COLO668 (cell line): Measurements from ENCODE around the gene L3MBTL1.

Experiments used
- DNase-seq: peaks from one replicate; lab custom pipeline; 2025; ENCODE audit not compliant: unreplicated experiment; lab: John Stamatoyannopoulos, UW

The L3MBTL1 gene

DNA sequence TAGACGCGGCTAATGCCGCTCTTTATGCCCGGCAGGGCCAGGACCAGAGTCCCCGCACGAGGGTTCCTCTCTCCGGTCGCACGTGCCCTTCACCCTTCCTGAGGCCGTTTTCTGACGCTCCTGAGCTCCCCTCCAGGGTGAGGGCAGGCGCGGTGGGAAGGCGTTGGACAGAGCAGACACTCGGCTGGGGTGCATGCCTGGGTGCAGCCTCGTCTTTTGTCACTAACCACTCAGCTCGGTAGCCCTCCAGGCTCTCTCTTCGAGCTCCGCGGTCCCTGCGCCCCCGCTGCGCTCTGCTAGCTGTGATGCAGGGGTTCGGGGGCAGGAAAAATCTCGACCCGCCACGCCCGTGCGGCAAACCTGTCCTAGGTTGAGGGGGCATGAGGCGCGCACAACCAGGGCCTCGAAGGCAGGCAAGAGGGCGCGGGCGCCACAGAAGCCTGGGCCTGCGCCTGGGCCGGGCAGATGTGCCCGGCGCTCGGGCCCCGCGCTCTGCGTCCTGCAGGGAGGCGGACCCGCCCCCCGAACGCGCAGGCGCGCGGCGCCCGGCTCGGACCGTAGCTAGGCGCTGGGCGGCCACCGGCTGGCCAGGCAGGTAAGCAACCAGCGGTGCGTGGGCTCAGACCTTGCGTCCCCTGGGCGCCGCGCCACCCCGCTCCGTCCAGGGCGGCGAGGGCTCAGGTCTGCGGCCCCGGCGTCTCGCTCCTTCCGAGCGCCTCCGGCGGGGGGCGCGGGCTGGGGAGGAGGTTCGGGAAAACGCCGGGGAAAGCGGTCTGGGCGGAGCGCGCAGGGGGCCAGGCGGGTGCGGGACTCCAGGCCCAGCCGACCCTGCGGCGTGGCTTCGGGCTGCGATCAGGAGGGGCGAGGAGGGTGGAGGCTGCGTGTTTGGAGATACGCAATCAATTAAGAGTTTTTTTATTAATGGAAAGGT lies at the start of gene L3MBTL1:
Gene L3MBTL1 (plus strand): TSS at position 548 of the 931 bp plus-strand sequence. CDS start 5,807 bp downstream, outside the sequence.
- peak; percentile 67 for DNase-seq

DNA sequence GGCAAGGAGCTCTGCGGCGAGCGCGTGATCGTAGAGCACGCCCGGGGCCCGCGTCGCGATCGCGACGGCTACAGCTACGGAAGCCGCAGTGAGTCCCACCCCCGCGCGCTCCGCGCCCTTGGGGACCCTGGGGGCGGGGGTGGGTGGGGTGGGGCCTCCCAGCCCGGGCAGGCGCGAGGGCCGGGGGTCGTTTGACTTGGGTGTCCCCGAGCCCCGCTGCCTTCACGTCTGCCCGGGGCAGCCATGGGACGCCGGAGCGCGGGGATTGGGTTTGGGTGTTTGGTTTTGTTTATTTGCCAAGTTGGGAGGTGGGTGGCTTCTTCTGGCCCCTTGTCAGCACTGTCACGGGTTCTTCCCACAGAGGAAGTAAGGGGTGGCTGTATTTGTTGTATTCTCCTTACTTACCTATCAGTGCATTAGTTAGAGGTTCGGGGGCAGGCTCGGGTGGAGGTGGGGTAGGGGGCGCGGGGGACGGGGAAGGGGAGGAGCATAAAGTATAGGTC lies 49.0 kb upstream of the L3MBTL1 start:
- no peak for DNase-seq

DNA sequence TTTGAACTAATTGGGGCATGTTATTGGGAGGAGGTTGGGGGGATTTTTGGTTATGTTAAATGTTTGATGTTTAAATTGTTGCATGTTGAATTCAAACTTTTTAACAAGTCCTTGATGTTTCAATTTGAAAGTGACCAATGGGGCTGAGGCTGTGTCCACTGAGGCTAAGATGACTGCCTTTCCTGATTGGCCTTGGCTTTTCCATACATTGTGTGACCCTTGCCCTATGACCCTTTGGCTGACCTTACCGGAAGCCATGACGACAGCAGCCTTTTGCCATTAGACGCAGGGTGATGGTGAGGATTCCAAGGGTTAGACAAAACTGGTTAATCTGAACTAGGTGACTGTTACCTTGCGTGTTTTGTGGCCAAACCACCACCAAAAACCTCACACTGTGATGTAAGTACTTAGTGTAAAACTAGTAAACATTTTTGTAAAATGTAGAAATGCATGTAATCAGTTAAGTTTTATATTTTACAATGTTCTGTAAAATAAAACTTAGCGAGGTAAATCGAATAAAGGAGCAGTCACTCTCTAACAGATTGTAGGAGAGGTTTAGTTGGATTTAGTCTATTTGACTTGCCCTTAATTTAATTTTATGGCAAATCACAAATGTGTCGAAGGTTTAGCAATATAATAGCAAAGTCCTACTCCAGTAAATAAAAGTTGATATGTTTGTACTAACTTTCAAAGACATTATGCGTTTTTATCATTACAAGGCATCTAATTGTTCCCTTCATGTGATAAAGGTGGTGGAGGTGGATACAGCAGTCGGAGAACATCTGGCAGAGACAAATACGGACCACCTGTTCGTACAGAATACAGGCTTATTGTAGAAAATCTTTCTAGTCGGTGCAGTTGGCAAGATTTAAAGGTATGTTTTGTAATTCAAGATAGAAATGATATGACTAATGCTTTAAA lies 48.2 kb upstream of the L3MBTL1 start:
- peak; percentile 14 for DNase-seq

DNA sequence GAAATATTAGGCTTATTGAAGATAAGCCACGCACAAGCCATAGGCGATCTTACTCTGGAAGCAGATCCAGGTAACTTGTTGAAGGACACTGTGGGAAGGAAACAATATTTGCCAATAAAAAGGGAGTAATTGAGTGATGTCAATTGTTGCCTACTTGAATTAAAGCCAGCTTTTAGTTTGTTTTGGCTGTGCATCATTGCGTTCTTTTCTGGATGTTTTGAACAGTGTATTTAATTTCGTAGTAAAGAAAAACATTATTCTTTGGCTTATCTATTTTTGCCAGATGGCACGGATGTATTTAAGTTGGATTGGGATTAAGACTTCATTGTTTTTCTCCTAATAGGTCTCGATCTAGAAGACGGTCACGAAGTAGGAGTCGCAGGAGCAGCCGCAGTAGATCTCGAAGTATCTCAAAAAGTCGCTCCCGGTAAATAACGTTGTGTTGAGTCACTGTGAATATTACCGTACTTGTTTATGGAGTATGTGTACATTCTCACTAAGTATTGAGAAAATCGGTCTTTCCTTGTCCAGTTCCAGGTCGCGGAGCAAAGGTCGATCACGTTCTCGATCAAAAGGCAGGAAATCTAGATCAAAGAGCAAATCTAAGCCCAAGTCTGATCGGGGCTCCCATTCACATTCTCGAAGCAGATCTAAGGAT lies 47.2 kb upstream of the L3MBTL1 start:
- DNase-seq, result no peak

DNA sequence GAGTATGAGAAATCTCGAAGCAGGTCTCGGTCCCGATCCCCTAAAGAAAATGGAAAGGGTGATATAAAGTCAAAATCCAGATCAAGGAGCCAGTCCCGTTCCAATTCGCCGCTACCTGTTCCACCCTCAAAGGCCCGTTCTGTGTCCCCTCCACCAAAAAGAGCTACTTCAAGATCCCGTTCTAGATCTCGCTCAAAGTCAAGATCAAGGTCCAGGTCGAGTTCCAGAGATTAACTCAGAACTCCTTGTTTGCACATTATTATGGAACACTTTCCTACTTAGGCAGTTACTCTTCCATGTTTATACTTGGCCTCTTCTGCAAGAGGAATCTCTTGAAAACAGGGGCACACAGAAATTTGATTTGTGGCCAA lies 46.7 kb upstream of the L3MBTL1 start:
- no peak for DNase-seq

DNA sequence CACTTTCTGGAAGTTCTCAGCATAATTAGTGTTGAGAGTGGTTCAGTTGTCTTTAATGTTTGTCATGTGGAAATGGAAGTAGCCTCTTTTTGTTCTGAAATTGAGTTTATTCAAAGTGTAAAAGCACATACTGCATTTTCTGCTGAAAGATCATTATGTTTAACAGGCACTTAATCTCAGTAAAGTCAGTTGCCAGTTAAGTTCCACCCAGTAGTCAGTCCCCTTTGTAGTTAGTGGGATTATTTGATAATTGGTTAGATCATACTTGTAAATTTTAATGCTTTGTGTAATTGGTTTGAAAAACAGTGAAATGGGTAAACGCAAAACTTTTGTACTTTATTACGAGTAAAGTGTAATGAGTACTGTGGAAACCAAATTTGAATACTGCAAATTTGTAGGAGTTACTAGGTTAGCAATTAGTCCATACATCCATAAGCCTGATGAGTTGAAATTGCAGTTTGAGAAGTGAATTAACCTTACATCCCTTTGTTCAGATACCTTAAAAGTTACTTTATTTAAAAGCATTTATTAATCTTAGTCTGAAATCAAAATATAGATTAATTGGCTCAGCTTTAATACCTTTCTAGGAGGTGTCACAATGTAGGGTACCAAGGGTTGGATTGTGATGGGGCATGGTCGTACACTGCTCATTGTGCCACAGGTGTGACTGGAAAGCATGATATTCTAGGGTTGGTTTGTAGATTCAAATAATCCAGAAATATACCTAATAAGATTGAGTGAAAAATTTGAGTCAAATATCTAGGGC lies 45.4 kb upstream of the L3MBTL1 start:
- DNase-seq, result no peak

DNA sequence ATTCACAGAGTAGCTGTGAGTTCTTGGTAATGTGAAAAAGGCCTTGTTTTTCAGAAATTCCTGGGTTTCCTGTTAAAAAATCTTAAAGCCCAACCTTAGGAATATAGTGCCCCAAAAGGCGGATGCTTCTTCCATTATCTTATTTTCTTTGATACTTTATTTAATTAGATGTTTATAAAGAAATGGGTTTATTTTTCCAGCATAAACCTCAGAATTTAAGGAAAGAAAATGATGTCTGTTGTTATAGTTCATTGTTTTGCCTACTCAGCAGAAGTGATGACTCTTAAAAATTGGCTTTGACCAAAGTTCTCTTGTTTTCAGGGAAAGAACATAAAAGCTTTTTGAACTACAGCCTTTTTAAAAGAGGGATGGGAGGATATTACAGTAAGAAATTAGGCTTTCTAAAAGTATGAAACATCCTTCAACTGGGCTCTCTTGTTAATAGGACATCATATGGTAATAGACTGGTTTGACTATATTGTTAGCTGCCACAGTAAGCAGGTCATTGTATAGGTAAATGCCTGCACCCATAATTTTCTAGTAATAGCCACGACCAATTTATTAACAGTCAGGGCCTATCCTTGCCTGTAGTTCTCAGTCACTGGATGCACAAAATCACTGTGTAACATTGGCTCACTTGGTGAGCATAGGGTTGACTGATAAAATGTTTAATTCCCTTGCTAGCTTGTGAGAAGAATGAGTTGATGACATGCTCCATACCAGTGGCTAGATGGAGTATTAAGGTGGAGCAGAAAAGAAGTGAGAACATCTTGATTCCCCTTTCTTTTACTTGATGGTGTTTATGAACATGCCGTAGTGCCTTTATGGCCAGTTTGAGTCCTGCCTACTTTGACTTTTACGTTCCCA lies 44.6 kb upstream of the L3MBTL1 start:
- DNase-seq, result no peak

DNA sequence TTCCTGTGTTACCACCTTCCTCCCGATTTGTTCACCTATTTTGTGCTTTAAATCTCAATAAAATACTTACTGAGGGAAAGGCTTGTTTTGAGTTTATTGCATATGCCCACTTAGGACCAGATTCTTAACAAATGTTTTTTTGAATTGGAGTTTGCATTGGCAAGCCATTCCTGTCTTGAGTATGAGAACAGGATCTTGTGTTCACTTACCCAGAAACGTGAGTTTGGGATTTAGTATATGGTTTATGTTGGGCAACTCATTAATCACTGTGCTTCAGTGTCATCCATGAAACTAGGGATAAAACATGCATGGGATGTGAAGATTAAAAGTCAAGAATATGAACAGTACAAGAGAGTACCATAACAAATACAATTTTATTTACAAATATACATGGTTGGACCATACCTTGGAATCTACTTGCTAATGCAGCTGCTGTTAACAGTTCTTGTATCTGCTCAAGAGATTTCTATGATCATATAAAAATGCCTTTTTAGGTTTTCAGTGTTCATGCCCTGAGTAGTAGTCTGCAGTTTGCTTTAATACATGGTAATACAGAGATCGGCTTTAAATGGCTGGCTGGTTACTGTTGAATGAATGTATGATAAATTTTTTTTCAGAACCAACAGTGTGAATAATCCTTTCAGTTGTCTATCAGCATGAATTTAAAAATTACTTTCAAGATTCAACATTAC lies 43.8 kb upstream of the L3MBTL1 start:
- DNase-seq, result no peak

DNA sequence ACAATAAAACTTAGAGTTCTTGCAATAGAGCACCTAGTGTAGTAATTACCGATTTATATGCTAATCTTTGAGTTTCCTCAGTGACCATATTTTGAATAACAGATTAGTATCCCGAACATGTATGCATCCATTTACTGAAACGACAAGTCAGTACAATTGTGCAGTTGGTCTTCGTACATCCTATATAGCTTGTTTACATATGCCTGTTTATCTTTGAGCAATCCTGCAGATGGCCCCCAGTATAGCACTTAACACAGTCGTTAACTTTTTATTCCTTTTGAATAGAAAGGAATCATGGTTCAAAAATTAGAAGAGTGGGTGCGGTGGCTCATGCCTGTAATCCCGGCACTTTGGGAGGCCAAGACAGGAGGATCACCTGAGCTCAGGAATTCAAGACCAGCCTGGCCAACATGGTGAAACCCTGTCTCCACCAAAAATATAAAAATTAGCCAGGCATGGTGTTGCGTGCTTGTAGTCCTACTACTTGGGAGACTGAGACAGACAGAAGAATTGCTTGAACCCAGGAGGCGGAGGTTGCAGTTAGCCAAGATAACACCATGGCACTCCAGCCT lies 43.2 kb upstream of the L3MBTL1 start:
- no peak for DNase-seq

DNA sequence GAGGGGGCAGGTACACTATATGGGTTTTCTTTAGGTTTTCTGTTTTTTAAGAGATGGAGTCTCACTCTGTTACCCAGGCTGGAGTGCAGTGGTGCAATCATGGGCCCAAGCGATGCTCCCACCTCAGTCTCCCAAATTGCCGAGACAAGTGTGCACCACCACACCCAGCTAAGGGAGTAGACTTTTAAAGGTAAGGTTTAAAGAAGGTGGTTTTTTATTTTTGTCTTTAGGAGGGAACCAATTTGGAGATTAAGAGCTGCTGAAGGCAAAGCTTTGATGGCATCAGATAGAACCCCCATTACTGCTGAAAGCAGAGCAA lies 41.9 kb upstream of the L3MBTL1 start:
- no peak for DNase-seq

DNA sequence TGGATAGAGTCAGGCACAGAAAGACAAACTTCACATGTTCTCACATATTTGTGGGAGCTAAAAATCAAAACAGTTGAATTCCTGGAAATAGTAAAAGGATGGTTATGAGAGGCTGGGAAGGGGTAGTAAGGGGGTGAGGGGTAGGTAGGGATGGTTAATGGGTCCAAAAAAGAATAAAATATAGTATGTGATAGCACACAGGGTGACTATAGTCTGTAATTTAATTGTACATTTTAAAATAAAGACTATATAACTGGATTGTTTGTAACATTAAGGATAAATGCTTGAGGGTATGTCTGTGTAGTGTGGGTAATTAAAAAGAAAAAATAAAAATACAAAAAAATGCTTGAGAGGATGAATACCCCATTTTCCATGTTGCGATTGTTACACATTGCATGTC lies 39.9 kb upstream of the L3MBTL1 start:
- no peak for DNase-seq

DNA sequence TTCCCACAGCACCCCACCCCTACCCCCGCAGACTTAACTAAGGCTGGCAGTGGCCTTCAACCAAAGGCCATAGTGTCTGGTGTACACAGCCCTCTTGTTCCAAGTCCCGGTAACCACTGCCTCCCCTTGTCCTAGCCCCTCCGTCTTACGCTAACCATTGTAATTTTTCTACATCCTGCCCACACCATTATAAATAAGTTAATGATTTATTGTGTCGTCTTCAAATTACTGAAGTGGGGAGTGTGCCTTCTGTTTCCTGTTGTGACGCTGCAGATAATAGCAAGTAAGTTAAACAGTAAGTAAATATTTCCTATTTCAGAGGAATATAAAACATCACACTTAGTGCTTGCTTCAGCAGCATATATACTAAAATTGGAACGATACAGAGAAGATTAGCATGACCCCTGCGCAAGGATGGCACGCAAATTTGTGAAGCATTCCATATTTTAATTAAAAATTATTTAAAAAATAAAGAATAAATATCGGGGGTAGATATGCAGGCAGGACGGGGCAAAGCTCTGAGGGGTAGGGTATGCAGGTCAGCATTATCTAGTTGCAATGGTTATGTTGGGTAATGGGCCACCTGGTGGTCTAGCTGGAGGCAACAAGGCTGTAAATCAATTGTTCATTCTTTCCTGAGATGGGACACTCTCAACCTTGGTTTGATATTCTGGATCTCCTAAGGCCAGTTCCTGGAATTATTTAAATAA lies 34.7 kb upstream of the L3MBTL1 start:
- no peak for DNase-seq

DNA sequence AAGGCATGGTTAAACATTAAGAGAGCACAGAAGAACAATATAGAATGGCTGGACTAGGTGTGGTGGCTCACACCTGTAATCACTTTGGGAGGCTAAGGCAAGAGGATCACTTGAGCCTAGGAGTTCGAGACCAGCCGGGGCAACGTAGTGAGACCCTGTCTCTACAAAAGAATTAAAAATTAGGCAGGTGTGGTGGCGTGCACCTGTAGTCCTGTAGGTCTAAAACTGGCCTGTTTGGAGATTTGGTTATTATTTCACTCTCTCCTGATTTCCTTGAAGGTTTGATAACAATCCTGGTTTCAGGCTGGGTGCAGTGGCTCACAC lies 34.2 kb upstream of the L3MBTL1 start:
- DNase-seq, result no peak

DNA sequence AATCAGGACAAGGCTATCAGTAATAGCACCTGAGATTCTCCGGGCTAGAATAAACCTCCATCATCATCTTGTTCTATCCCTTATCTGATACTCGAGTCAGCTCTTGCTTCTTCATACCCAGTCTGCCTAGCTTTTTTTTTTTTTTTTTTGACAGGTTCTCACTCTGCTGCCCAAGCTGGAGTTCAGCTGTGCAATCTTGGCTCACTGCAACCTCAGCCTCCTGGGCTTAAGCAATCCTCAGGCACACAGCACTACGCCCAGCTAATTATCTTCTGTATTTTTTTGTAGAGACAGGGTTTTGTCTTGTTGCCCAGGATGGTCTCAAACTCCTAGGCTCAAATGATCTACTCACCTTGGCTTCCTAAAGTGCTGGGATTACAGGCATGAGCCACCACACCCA lies 30.3 kb upstream of the L3MBTL1 start:
- no peak for DNase-seq

DNA sequence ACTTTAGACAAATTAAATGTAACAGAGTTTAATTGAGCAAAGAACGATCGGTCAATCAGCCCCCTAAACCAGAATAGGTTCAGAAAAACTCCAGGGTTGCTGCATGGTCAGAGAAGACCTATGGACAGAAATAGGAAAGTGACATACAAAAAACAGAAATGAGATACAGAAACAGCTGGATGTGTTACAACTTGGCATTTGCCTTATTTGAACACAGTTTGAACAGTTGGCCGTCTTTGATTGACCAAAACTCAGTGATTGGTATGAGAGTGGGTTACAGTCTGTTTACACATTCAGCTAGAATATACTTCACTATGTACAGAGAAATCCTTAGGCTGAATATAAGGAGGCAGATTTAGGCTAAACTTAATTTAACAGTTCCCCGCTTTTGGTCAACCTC lies 29.9 kb upstream of the L3MBTL1 start:
- no peak for DNase-seq

DNA sequence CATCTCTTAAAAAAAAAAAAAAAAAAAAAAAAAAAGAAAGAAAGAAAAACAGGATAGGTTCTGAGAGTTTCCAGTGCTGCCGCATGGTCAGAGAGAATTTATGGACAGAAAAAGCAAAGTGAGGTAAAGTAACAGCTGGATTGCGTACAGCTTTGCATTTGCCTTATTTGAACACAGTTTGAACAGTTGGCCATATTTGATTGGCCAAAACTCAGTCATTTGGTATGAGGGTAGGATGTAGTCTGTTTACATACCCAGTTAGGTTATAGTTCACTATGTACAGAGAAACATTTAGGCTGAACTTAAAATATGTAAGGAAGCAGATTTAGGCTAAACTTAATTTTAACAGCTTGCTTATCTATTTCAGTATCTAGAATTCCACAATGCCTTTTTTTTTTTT lies 17.5 kb upstream of the L3MBTL1 start:
- no peak for DNase-seq

DNA sequence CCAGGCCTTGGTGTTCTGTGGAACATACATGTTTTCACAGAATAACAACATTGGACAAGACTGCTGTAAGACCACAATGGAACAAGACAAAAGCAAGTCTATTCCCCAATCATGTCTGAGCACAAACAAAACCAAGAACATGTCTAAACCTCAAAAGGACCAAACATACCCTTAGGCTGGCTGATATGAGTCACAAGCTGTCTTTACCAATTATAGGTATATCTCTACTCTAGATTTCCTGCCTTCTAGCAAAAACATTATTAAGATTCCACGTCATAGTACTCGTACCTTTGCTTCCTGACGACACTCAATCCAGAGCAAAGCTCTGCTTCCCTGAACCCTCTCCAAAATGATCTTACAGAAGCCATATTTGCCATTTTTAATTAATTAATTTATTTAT lies 15.4 kb upstream of the L3MBTL1 start:
- no peak for DNase-seq

DNA sequence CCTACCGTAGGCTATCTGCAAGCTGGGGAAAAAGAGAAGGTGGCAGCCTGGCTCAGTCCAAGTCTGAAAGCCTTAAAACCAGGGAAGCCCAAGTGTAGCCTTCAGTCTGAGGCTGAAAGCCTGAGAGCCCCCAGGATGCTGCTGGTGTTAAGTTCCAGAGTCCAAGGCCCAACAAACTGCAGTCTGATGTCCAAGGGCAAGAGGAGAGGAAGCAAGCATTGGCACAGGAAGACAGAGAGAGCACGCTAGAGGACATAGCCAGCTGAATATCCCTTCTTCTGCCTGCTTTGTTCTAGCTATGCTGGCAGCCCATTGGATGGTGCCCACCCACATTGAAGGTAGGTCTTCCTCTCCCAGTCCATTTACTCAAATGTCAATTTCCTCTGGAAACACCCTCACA lies 12.1 kb upstream of the L3MBTL1 start:
- no peak for DNase-seq
